ENCODE data around the gene SLC25A48. TPM values are rescaled to one million over a fixed set of nuclear protein-coding genes. Genes with fewer than 3 reads are reported as not detected.

SLC25A48 gene
- total RNA-seq, 1 donor from 2014 or later: not detected

DNA sequence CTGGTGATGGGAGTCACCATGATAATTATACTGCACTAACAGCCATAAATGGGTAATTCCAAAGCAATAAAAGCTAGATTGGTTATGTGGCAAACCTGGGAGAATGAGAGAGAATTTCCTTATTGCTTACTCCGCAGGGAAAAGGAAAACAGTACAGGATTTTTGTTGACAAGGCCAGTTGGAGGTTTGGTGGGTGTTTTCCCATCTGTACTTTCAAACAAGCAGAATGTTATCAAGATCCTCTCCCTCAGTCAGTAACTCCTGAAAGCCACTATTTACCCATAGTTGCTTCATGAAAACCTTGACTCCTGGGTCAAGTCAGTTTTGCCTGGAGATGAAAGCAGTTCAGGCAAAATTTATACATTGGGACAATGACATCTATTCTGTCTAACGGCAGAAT lies 34.8 kb downstream of the SLC25A48 start:
- Mint-ChIP-seq H3K27me3 (ENCODE audit: unreplicated experiment) (peaks cover 15% of the 10 kb centered on the region), H3K9me3 (ENCODE audit: unreplicated experiment) (no peaks in the 10 kb centered on the region), H3K36me3 (ENCODE audit: unreplicated experiment) (no peaks in the 10 kb centered on the region), H3K4me1 (ENCODE audit: unreplicated experiment) (no peaks in the 10 kb centered on the region), H3K4me3 (ENCODE audit: unreplicated experiment) (no peak overlapping the region), H3K27ac (ENCODE audit: unreplicated experiment) (no peak overlapping the region)
- TF ChIP-seq, protein P1, sequence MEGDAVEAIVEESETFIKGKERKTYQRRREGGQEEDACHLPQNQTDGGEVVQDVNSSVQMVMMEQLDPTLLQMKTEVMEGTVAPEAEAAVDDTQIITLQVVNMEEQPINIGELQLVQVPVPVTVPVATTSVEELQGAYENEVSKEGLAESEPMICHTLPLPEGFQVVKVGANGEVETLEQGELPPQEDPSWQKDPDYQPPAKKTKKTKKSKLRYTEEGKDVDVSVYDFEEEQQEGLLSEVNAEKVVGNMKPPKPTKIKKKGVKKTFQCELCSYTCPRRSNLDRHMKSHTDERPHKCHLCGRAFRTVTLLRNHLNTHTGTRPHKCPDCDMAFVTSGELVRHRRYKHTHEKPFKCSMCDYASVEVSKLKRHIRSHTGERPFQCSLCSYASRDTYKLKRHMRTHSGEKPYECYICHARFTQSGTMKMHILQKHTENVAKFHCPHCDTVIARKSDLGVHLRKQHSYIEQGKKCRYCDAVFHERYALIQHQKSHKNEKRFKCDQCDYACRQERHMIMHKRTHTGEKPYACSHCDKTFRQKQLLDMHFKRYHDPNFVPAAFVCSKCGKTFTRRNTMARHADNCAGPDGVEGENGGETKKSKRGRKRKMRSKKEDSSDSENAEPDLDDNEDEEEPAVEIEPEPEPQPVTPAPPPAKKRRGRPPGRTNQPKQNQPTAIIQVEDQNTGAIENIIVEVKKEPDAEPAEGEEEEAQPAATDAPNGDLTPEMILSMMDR (IDR thresholded peaks at IDR 0.05): no peak
- no peak for DNase-seq (ENCODE audit: extremely low spot score, unreplicated experiment)

DNA sequence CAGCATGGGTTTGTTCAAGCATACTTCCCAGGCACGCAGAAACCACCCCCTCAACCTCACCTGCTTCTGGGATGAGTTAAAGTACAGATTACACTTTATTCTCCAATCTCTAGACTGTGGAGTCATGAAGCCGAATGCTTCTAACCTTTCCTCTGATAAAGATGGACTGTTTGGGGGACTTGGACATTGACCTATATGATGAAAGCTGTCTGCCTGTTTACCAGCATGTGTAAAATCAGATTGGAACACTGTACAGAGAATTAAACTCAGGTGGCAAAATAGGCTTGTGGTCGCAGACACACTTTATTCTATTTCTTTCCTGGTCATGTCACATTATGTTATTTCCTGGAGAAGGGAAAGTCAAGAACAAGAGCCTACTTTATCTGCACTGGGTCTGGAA lies 35.5 kb downstream of the SLC25A48 start:
- no peak for DNase-seq (ENCODE audit: extremely low spot score, unreplicated experiment)
- TF ChIP-seq, protein P1 (IDR thresholded peaks at IDR 0.05): no peak
- no peak overlapping the region for H3K4me3 Mint-ChIP-seq (ENCODE audit: unreplicated experiment)
- H3K27ac Mint-ChIP-seq (ENCODE audit: unreplicated experiment): no peak overlapping the region
- no peaks in the 10 kb centered on the region for H3K36me3 Mint-ChIP-seq (ENCODE audit: unreplicated experiment)
- H3K9me3 Mint-ChIP-seq (ENCODE audit: unreplicated experiment): no peaks in the 10 kb centered on the region
- peaks cover 21% of the 10 kb centered on the region for H3K27me3 Mint-ChIP-seq (ENCODE audit: unreplicated experiment)
- H3K4me1 Mint-ChIP-seq (ENCODE audit: unreplicated experiment): no peaks in the 10 kb centered on the region

DNA sequence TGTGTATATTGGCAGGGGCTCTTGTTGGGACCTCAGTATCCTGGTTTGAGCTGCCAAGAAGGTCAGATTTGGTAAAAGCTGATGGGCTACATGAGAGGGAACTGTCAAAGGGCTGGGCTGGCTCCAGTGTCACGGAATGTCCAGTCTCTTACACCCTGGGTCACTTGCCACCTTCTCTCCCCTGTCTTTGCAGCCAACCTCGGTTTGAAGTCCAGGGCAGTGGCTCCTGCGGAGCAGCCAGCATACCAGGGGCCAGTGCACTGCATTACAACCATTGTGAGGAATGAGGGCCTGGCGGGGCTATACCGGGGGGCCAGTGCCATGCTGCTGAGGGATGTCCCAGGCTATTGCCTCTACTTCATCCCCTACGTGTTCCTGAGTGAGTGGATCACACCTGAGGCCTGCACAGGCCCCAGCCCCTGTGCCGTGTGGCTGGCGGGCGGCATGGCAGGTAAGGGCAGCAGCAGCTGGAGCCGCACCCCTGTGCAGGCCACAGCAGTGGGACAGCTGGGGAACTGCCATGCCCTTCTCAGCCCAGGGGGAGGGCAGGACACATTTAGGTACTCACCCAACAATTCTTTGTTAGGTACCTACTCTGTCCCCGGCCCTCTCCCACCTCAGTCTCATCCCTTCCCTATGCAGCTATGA lies 36.9 kb downstream of the SLC25A48 start:
- DNase-seq (ENCODE audit: extremely low spot score, unreplicated experiment): no peak
- no peak overlapping the region for H3K27ac Mint-ChIP-seq (ENCODE audit: unreplicated experiment)
- TF ChIP-seq, protein P1 (IDR thresholded peaks at IDR 0.05): no peak

DNA sequence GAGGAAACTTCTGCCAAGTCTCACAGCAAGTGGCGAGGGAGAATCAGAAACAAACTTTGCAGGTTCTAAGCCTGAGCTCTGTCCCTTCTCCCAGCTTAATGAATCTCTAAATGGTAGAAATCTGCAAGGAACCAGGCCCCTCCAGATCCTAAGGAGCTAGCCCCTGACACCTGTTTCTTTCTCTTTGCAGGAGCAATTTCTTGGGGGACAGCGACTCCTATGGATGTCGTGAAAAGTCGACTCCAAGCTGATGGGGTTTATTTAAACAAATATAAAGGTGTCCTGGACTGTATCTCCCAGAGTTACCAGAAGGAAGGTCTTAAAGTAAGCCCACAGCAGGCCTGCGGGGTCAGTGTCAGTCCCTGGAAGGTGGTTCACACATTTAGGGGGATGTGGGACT lies 39.4 kb downstream of the SLC25A48 start:
- no peak overlapping the region for H3K27ac Mint-ChIP-seq (ENCODE audit: unreplicated experiment)

More for the DNA sequence above, 36.9 kb downstream of the SLC25A48 start:
- Mint-ChIP-seq H3K9me3 (ENCODE audit: unreplicated experiment) (no peaks in the 10 kb centered on the region), H3K27me3 (ENCODE audit: unreplicated experiment) (peaks cover 31% of the 10 kb centered on the region), H3K36me3 (ENCODE audit: unreplicated experiment) (no peaks in the 10 kb centered on the region), H3K4me1 (ENCODE audit: unreplicated experiment) (no peaks in the 10 kb centered on the region), H3K4me3 (ENCODE audit: unreplicated experiment) (no peak overlapping the region)

DNA sequence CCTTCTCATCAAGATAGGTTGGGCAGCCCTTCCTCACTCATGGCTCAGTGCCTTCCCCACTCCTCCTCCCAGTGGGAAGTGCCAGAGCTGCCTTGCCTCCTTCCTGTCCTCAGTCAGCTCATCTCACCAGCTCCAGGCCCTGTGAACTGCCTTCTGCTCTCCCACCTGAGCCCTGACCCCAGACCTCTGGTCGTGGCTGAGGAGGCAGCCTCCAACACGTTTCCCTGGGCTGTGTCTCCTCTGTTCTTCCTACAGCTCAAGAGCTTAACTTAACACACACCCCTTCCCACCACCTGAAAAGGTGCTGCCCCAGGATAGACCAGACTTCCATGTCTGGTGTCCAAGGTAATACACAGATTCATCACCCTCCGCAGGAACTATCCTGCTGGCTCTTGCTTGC lies 40.0 kb downstream of the SLC25A48 start:
- no peak overlapping the region for H3K27ac Mint-ChIP-seq (ENCODE audit: unreplicated experiment)
- no peaks in the 10 kb centered on the region for H3K4me1 Mint-ChIP-seq (ENCODE audit: unreplicated experiment)

More for the DNA sequence above, 39.4 kb downstream of the SLC25A48 start:
- DNase-seq (ENCODE audit: extremely low spot score, unreplicated experiment): no peak
- H3K9me3 Mint-ChIP-seq (ENCODE audit: unreplicated experiment): no peaks in the 10 kb centered on the region
- no peaks in the 10 kb centered on the region for H3K36me3 Mint-ChIP-seq (ENCODE audit: unreplicated experiment)
- TF ChIP-seq, protein P1 (IDR thresholded peaks at IDR 0.05): no peak
- H3K27me3 Mint-ChIP-seq (ENCODE audit: unreplicated experiment): peaks cover 28% of the 10 kb centered on the region
- H3K4me1 Mint-ChIP-seq (ENCODE audit: unreplicated experiment): no peaks in the 10 kb centered on the region
- no peak overlapping the region for H3K4me3 Mint-ChIP-seq (ENCODE audit: unreplicated experiment)

More for the DNA sequence above, 40.0 kb downstream of the SLC25A48 start:
- Mint-ChIP-seq H3K36me3 (ENCODE audit: unreplicated experiment) (no peaks in the 10 kb centered on the region), H3K27me3 (ENCODE audit: unreplicated experiment) (peaks cover 30% of the 10 kb centered on the region), H3K9me3 (ENCODE audit: unreplicated experiment) (no peaks in the 10 kb centered on the region), H3K4me3 (ENCODE audit: unreplicated experiment) (no peak overlapping the region)
- DNase-seq (ENCODE audit: extremely low spot score, unreplicated experiment): no peak
- TF ChIP-seq, protein P1 (IDR thresholded peaks at IDR 0.05): no peak

Measured in osteocyte (in vitro differentiated cells).